ENCODE results near the gene SGTA.

SGTA gene

GRCh38 chr19:2736550-2737190 lies 46.4 kb downstream of the SGTA start:
- TF ChIP-seq, protein P1, sequence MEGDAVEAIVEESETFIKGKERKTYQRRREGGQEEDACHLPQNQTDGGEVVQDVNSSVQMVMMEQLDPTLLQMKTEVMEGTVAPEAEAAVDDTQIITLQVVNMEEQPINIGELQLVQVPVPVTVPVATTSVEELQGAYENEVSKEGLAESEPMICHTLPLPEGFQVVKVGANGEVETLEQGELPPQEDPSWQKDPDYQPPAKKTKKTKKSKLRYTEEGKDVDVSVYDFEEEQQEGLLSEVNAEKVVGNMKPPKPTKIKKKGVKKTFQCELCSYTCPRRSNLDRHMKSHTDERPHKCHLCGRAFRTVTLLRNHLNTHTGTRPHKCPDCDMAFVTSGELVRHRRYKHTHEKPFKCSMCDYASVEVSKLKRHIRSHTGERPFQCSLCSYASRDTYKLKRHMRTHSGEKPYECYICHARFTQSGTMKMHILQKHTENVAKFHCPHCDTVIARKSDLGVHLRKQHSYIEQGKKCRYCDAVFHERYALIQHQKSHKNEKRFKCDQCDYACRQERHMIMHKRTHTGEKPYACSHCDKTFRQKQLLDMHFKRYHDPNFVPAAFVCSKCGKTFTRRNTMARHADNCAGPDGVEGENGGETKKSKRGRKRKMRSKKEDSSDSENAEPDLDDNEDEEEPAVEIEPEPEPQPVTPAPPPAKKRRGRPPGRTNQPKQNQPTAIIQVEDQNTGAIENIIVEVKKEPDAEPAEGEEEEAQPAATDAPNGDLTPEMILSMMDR (IDR thresholded peaks at IDR 0.05; ENCODE audit: low read depth, low read length) = no peak
- DNase-seq (ENCODE audit: extremely low read depth, low read depth) = no peak

GRCh38 chr19:2735374-2735773 lies 47.7 kb downstream of the SGTA start:
- TF ChIP-seq, protein P1 (IDR thresholded peaks at IDR 0.05; ENCODE audit: low read depth, low read length) = no peak
- DNase-seq (ENCODE audit: extremely low read depth, low read depth) = no peak

DNA sequence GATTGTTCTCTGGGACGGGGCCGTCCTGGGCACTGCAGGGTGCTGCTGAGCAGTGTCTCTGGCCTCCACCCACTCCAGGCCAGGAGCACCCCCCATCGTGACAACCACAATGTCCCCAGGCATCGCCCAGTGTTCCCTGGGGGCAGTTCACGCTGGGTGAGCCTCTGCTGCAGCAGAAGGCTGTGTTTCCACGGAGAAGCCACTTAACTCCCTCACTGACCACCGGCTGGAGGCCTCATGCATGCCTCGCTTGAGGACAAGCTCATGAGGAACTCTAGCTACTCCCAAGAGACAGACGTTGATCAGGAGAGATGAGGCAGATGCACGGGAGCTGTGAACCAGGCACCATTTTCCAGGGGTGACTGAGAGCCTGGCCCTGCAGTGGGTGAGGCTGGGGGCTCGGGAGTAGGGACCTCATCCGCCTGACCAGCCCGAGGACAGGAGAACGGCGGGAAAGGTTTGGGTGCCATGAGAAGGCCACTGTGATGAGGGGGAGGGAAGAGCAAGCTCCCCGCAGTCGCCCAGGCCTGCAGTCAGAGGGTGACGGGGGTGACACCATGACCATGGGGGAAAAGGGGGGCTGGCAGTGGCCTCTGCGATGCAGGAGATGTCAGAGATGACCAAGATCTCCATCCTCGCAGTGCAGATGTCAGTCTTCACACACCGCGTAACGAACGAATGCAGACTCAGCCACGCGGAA lies 48.3 kb downstream of the SGTA start:
- DNase-seq (ENCODE audit: extremely low read depth, low read depth) = no peak
- TF ChIP-seq, protein P1 (IDR thresholded peaks at IDR 0.05; ENCODE audit: low read depth, low read length) = no peak

GRCh38 chr19:2733930-2734588 lies 49.0 kb downstream of the SGTA start:
- no peak for DNase-seq (ENCODE audit: extremely low read depth, low read depth)
- TF ChIP-seq, protein P1 (IDR thresholded peaks at IDR 0.05; ENCODE audit: low read depth, low read length) = no peak

GRCh38 chr19:2732883-2733282 lies 50.2 kb downstream of the SGTA start:
- no peak for DNase-seq (ENCODE audit: extremely low read depth, low read depth)
- TF ChIP-seq, protein P1 (IDR thresholded peaks at IDR 0.05; ENCODE audit: low read depth, low read length) = no peak

GRCh38 chr19:2732157-2732725 lies 50.8 kb downstream of the SGTA start:
- TF ChIP-seq, protein P1 (IDR thresholded peaks at IDR 0.05; ENCODE audit: low read depth, low read length) = no peak
- no peak for DNase-seq (ENCODE audit: extremely low read depth, low read depth)

All from AG09319 (cell line).